Adipose tissue (tissue), 3 donors: ENCODE data around the gene LENG1. TPM values are rescaled to one million over a fixed set of nuclear protein-coding genes. Genes with fewer than 3 reads are reported as not detected.

Experiments used
- polyA plus RNA-seq, 3 donors: library from polyadenylated mRNA; stranded (reverse); fragments of 200-250 nt; gene quantifications; one replicate each; pipeline ENCODE4 v1.2.3, GENCODE V29; 2013
- donor health status: healthy with polysubstance abuse.
- donor health status: Bipolar disorder and iron deficiency.
- donor health status: healthy.

The LENG1 gene
- polyA plus RNA-seq, 3 donors: 5.1 to 7.2 (median 6.2) TPM

Other genes starting within 250 kb of the LENG1 start
- gene CACNG8, start 196.8 kb downstream of the LENG1 start, polyA plus RNA-seq: under 1 TPM; 0.02 to 0.34 (median 0.04) TPM
- gene CACNG6, start 168.1 kb downstream of the LENG1 start, polyA plus RNA-seq: not detected
- gene VSTM1, start 95.8 kb downstream of the LENG1 start, polyA plus RNA-seq: 1 to 10 TPM in 1 of 3 donors, under 1 TPM in 1, not detected in 1; 0.76 to 2.1 TPM
- not detected for gene TARM1, start 78.4 kb downstream of the LENG1 start, polyA plus RNA-seq
- 1 to 10 TPM in 2 of 3 donors, under 1 TPM in 1; 0.37 to 6.4 (median 3.5) TPM for gene OSCAR, start 58.9 kb downstream of the LENG1 start, polyA plus RNA-seq
- gene NDUFA3, start 56.9 kb downstream of the LENG1 start, polyA plus RNA-seq: 100 to 1,000 TPM in 2 of 3 donors, 10 to 100 TPM in 1; 53.4 to 243 (median 185) TPM
- 10 to 100 TPM in 2 of 3 donors, 1 to 10 TPM in 1; 7.2 to 17.9 (median 11.8) TPM for gene TFPT, start 44.1 kb downstream of the LENG1 start, polyA plus RNA-seq
- gene PRPF31, start 44.0 kb downstream of the LENG1 start, polyA plus RNA-seq: 10 to 100 TPM; 21.0 to 47.7 (median 46.6) TPM
- gene CNOT3, start 22.0 kb downstream of the LENG1 start, polyA plus RNA-seq: 10 to 100 TPM; 19.4 to 23.6 (median 20.7) TPM
- gene TMC4, start 13.4 kb upstream of the LENG1 start, polyA plus RNA-seq: 10 to 100 TPM in 1 of 3 donors, 1 to 10 TPM in 2; 3.1 to 44.8 (median 6.4) TPM
- 10 to 100 TPM; 18.8 to 32.0 (median 27.5) TPM for gene MBOAT7, start 29.9 kb upstream of the LENG1 start, polyA plus RNA-seq
- 10 to 100 TPM; 32.8 to 45.0 (median 39.6) TPM for gene TSEN34, start 31.6 kb upstream of the LENG1 start, polyA plus RNA-seq
- gene RPS9, start 41.1 kb upstream of the LENG1 start, polyA plus RNA-seq: 1,000 to 10,000 TPM; 3,750 to 5,284 (median 4,831) TPM
- 10 to 100 TPM in 1 of 3 donors, 1 to 10 TPM in 2; 2.0 to 29.9 (median 6.1) TPM for gene LILRB3, start 63.3 kb upstream of the LENG1 start, polyA plus RNA-seq
- 10 to 100 TPM in 1 of 3 donors, 1 to 10 TPM in 1, under 1 TPM in 1; 0.72 to 10.1 (median 3.4) TPM for gene LILRA6, start 83.1 kb upstream of the LENG1 start, polyA plus RNA-seq
- gene LILRB5, start 97.6 kb upstream of the LENG1 start, polyA plus RNA-seq: 10 to 100 TPM in 2 of 3 donors, 1 to 10 TPM in 1; 1.4 to 16.7 (median 13.5) TPM
- gene LILRB2, start 121.4 kb upstream of the LENG1 start, polyA plus RNA-seq: 10 to 100 TPM in 1 of 3 donors, 1 to 10 TPM in 2; 2.2 to 14.6 (median 2.4) TPM
- gene LILRA5, start 153.4 kb upstream of the LENG1 start, polyA plus RNA-seq: 10 to 100 TPM in 2 of 3 donors, 1 to 10 TPM in 1; 2.2 to 31.5 (median 14.3) TPM
- under 1 TPM in 1 of 3 donors, not detected in 2; 0.03 TPM for gene LILRA4, start 179.4 kb upstream of the LENG1 start, polyA plus RNA-seq
- 10 to 100 TPM in 2 of 3 donors, 1 to 10 TPM in 1; 8.2 to 75.8 (median 17.2) TPM for gene LAIR1, start 205.2 kb upstream of the LENG1 start, polyA plus RNA-seq